ENCODE measurements around the gene PKLR.

DNA sequence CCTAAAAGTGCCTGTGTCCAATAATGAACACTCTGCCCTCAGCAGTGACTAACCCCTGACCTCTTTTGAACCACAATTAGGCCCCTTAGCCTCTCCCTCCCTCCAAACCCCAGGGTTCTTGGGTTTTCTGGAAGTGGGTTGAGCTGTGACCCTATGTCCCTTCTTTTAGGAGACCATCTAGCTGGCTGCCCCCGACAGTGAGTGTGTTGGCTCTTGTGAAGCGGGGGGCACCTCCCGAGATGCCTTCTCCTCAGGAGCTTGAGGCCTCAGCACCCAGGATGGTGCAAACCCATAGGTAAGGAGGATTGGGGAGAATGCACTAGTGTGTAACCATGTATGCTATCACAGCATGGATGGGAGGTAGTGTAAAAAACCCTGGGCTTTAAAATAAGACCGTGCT lies 26.7 kb upstream of the PKLR start:
- TF ChIP-seq, protein P1, sequence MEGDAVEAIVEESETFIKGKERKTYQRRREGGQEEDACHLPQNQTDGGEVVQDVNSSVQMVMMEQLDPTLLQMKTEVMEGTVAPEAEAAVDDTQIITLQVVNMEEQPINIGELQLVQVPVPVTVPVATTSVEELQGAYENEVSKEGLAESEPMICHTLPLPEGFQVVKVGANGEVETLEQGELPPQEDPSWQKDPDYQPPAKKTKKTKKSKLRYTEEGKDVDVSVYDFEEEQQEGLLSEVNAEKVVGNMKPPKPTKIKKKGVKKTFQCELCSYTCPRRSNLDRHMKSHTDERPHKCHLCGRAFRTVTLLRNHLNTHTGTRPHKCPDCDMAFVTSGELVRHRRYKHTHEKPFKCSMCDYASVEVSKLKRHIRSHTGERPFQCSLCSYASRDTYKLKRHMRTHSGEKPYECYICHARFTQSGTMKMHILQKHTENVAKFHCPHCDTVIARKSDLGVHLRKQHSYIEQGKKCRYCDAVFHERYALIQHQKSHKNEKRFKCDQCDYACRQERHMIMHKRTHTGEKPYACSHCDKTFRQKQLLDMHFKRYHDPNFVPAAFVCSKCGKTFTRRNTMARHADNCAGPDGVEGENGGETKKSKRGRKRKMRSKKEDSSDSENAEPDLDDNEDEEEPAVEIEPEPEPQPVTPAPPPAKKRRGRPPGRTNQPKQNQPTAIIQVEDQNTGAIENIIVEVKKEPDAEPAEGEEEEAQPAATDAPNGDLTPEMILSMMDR (IDR thresholded peaks at IDR 0.05) = no peak
- no peak for TF ChIP-seq POLR2A (IDR thresholded peaks at IDR 0.05)
